Adrenal gland (tissue), 5 donors: Measurements from ENCODE around the gene ASS1.

ENCODE experiments used
- POLR2A ChIP-seq, 2 donors: fragments of 450-650 bp; IDR thresholded peaks; one replicate each; pipeline ENCODE4 v1.6.1; 2017; ENCODE audit warnings: antibody characterized with exemption in 2 of 2, mild to moderate bottlenecking in 2 of 2, moderate library complexity in 1 of 2
- TF ChIP-seq, protein P1 (sequence below), 6 experiments: fragments of 450-650 bp in 4 of 6; fragments of 200-600 bp in 2 of 6; sonication (generic) in 1 of 6; IDR thresholded peaks; 1 replicate in 5 of 6; 2 replicates in 1 of 6; pipeline versions ENCODE4 v1.5.1 to v1.8.0; 2016 to 2021; ENCODE audit warnings: antibody characterized with exemption in 6 of 6, mild to moderate bottlenecking in 2 of 6, moderate library complexity in 1 of 6
- donor health status: DM: no; HTN: no; CAD: no.

DNA sequence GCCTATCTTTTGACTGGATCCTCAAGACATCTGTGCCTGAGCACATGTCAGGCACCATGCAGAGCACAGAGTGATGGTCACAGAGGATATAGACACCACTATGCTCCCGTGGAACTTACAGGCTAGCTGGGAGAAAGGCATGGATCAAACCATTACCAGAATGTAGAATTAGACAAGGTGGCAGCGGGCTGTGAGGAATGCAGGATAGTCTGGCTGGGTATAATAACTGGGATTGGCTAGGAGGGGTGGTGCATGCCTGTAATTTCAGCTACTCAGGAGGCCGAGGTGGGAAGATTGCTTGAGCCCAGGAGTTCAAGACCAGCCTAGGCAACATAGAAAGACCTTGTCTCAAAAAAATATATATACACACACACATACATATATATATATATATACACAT lies 50.3 kb downstream of the ASS1 start:
- TF ChIP-seq, protein P1, sequence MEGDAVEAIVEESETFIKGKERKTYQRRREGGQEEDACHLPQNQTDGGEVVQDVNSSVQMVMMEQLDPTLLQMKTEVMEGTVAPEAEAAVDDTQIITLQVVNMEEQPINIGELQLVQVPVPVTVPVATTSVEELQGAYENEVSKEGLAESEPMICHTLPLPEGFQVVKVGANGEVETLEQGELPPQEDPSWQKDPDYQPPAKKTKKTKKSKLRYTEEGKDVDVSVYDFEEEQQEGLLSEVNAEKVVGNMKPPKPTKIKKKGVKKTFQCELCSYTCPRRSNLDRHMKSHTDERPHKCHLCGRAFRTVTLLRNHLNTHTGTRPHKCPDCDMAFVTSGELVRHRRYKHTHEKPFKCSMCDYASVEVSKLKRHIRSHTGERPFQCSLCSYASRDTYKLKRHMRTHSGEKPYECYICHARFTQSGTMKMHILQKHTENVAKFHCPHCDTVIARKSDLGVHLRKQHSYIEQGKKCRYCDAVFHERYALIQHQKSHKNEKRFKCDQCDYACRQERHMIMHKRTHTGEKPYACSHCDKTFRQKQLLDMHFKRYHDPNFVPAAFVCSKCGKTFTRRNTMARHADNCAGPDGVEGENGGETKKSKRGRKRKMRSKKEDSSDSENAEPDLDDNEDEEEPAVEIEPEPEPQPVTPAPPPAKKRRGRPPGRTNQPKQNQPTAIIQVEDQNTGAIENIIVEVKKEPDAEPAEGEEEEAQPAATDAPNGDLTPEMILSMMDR (IDR thresholded peaks at IDR 0.05) = no peak
- TF ChIP-seq POLR2A (IDR thresholded peaks at IDR 0.05) = no peak
